Breast epithelium (tissue), 3 donors: ENCODE results near the gene GOLGA8O.
"Not testable (repeated sequence)": the region's sequence is repeated elsewhere in the genome, so short reads cannot be mapped to it uniquely, and the experiment has no call there.

Experiments
- CTCF ChIP-seq, 3 donors: fragments of 450-650 bp; IDR thresholded peaks; one replicate each; pipeline ENCODE4 v1.5.1; 2016 to 2017; ENCODE audit warnings: antibody characterized with exemption in 3 of 3, mild to moderate bottlenecking in 3 of 3, moderate library complexity in 3 of 3
- POLR2A ChIP-seq: fragments of 450-650 bp; IDR thresholded peaks from one replicate; pipeline ENCODE4 v1.6.1; 2016; ENCODE audit warnings: antibody characterized with exemption, mild to moderate bottlenecking, moderate library complexity
- POLR2AphosphoS5 ChIP-seq, 3 donors: sonication (generic); formaldehyde crosslinking; IDR thresholded peaks; one replicate each; pipeline ENCODE4 v1.6.1; 2017; ENCODE audit warnings: antibody characterized with exemption in 3 of 3

- TF ChIP-seq CTCF (IDR thresholded peaks at IDR 0.05); POLR2A; POLR2AphosphoS5 (IDR thresholded peaks at IDR 0.05): not testable (repeated sequence)
These were observed 58.9 kb downstream of the GOLGA8O start for GRCh38 chr15:32396522-32396921.
